ENCODE data around the gene CD52. TPM values are rescaled to one million over a fixed set of nuclear protein-coding genes. Genes with fewer than 3 reads are reported as not detected.
A peak's percentile ranks its signal among the peaks of the same experiment; 100 is the strongest.

Gene CD52
- polyA plus RNA-seq, 12 donors: 1.3 to 40.6 (median 2.1) TPM; not detected in 2

DNA sequence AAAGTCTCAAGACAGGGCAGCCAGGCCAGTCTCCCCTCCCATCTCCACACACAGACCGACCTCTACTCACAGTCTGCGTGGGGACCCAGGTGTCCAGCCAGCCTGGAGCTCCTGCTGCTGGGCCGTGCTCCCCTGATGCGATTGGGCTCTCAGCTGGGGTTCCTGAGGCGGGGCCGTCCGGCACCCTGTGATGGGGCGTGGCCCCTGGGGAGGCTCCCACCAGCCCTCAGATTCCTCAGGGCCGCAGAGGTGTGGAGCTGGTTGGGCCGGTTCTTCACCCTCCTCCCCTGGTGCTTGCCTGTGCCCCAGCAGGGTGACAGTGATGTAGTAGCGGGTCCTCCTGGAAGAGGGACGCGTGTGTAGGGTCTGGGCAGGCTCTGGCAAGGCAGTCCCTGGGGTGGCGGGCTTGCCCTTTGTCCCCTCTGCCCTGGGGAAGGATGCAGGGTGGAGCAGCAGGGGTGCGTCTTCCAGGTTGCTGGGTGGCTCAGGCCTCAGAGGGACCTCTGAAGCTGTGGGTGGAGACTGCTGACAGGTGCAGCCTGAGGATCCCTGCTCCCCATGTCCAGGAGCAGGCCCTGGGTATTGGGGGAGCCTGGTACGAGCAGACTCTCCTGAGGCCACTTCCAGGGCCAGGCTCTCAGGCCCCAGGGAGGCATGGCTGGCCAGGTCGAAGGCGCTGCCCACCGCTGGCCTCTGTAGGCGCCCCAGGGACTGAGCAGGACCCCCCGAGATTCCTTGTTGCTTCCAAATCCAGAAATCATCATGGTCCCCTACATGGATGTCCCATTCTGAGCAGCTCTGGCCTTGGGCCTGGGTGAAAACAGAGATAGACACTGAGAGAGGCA lies 36.4 kb downstream of the CD52 start, which contains the start of gene CRYBG2:
TSS of gene CRYBG2 (minus strand) at position 155 of the 845 bp plus-strand sequence. CDS start 7,473 bp downstream, outside the sequence.
- no peak for DNase-seq

DNA sequence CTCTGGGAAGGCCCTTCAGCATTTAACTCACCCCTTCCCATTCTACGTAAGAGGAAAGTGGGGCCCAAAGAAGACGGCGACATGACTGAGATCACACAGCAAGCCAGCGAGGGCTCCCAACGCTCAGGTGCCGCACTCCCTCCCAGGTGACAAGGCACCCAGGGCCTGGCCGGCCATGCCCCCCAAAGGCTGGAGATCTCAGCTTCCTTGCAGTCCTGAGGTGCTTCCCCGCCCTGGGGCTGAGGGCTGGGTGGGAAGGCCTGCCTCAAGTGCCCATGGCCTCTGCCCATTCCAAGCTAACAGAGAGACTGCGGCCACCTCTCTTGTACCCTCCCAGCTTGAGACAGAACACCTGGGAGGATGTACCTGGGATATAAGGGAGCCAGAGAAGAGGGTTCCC lies 37.2 kb downstream of the CD52 start:
- no peak for DNase-seq

DNA sequence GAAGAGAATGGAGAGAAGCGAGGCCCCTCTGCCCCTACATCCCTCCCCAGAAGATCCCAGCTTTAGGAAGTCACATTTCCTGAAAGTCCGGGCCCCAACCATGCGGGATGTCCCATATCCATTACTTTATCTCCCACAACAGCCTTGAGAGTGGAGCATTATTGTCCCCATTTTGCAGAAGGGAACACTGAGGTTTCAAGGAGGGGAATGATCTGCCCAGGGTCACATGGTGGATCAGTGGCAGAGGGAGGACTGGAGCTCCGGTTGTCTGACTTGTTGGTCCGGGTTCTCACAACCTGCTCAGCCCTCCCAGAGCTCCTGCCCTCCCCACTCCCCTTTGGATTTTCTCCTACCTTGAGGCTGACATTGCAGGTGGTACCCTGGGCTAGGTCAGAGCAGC lies 38.3 kb downstream of the CD52 start:
- no peak for DNase-seq

DNA sequence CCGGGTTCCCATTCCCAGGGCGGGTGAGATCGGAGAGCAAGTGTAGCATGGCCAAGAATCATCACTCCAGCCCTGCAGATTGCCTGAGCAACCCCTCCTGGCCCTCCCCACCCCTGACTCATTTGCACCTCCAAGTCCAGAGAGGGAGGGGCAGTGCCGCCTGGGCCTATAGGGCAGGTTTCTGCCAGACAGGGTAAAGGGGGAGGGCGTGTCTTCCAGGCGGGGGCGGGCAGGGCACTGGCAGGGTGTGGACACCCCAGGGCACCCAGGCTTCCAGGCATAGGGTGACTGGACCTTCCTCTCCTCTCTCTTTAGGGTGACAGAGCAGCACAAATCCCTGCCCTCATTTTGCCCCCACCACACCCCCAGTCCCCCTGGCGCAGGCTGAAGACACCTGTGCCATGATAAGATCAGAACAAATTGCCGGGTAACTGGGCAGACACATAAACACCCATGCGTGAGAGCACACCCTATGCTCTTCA lies 39.4 kb downstream of the CD52 start:
- DNase-seq: no peak

DNA sequence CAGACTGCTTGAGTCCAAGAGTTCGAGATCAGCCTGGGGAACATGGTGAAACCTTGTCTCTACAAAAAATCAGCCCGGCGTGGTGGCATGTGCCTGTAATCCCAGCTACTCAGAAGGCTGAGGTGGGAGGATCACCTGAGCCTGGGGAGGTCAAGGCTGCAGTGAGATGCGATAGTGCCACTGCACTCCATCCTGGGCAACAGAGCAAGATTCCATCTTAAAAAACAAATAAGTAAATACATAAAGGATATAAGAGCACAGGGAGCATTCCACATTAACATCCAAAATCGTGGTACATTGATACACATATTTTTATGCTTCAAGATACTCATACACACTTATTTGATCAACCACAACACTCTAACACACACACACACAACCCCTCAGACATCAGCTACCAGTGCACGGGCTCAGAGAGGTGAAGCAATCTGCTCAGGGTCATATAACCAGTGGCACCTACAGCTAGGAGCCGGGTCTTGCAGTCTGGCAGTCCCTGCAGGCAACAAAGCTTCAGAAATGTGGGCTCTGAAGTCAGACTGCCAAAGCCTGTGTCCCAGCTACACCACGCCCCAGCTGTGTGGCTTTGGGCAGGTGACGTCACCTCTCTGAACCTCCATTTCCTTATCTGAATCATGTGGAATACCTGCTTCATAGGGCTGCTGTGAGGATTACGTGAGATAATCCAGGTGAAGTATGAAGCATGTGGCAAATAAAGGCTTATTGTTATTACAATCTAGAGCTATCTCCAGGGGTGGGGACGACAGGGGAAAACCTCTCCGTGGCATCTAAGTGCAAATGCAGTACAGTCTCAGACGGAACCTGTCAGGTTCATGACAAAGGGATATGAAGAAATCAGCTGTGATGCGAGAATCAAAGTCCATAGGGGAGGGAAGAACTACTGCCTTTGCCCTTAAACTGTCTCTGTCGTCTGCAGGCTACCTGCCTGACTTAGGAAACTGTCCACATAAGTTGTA lies 40.9 kb downstream of the CD52 start:
- no peak for DNase-seq

DNA sequence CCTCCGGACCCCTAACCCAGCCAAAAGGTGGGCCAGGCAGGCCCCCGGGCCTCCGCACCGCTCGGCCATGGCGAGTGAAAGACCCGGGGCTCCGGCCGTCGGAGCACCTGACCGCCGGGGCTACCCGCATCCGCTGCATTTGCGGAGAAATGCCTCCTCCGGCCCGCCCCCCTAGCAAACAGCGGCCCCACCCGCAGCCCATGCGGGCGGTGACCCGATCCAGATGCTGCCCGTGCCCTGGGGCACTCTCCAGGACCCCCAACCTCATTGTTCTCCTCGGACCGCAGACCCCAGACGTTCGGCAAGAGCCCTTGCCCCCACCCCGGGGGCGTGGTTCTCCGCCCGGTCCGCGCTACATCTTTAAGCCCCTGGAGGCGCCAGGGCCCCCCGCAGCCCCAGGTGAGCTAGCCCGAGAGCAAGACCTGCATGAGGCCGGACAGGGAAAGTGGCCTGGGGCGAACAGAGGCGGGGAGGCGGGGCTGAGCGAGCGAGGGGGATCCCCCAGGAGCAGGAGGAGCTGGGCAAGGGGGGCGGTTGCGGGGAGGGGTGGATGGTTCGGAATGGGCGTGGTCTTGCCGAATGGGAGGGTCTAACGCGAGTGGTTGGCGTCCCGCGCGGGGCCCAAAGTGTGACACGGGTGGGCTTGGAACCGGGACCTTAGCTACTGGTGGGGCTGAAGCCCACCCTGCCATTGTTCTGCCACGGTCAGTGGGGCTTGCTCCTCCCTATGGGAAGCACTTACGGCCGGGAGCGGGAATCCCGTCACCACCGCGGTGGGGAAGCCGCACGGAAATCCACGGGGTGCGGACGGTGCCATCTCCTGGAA lies 42.4 kb downstream of the CD52 start:
- no peak for DNase-seq

DNA sequence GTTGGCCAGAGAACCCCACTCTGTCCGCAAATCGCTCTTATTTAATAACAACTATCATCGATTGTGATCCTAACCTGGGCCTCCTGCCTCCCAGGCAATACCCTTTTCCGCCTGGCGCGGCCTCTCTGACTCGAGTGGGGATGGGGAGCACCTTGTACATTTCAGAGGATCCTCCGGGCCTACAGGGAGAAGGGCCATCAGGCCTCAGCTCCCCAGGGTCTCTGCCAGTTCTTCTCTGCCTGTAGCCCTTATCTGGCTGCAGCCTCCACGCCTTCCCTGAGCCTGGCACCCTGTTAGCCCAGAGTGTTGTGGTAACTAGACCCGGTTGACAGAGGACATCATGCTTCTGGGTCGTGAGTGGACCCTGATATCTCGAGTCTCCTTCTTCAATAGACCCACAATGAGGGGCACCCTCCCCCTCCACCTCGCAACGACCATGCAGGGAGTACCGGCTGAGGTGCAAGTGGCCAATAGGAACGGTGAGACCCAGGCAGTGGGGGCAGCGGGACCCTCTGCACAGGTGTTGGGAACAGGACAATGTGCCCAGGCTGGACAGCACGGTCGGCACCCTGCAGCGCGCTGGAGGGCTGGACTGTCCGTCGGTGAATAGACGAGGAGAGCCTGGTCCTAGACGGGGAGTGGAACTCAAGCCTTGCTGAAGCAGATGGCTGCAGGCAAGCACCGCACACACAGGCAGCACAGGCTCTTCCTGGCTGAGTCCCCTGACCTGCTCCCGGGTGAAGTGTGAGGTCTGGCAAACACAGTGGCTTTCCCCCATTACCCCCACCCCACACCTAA lies 43.2 kb downstream of the CD52 start:
- no peak for DNase-seq

DNA sequence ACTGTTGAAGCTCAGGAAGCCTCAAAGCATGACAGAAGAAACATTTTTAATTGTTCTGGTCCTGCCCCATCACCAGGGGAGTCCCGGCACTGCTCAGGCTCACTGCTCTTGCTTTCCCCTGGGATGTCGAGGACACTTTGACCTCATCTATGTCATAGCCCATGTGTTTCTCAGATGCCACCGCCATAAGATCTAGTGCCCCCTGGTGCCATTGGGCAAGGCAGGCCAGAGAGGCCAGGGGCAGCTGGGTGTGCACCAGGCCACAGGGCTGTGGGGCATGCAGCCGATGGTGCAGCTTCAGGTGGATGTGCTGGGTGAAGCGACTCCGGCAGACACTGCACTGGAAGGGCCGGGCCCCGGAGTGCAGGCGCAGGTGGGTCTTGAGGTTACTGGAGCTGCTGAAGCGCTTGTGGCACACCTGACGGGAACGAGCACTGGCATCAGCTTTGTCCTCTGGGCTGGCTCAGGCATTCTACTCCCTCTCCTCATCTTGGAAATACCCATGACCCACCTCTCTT lies 43.9 kb downstream of the CD52 start:
- DNase-seq: no peak

DNA sequence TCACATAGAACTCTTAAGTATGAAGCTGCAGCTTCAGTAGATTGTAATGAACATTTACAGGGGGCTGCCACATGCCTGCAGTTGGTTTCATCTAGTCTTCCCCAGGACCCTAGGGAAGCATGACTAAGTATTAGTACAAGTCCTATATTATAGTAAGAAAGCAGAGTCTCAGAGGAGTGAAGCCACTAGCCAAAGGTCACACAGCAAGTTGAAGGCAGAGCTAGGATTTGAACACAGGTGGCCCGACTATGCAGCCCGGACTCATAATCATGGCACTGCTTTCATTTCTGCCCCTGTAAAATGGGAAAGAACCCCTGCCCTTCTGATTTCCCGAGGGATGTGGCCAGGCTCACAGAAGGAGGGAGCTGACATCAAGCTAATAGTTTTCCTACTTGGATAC lies 44.6 kb downstream of the CD52 start:
- no peak for DNase-seq

DNA sequence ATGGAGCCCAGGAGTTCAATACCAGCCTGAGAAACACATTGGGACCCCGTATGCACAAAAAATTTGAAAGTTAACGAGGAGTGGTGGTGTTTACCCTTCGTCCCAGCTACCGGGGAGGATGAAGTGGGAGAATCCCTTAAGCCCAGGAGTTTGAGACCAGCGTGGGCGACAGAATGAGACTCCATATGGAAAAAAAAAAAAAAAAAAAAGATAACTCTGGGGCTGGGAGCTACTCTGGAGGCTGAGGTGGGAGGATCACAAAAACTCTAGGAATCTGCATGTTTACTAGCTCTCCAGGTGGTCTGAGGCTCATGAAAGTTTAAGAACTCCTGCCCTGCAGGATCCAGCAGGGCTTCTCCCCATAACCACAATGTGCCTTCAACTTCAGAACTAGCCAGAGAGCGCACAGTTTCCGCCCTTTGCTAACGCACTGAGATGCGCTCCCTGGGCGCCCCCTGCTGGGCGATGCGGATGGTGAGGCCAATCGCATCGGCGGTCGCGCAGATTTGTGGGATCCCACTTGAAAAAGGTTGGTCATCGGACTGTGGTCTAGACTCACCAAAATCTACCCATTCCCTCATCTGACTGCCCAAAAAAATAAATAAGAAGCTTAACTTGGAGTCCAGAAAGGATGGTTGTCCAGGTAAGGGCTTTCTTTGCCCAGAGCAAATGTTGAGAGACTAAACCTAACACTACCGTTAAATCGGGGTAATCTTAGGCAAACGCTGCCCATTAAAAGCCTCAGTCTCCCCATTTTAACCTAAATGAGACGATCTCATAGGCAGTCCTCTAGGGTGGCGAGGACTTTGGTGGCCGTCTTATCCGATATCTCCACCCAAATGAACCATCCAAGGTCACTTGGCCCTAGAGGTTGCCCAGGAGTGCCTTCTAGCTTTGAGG lies 46.0 kb downstream of the CD52 start:
- peak; percentile 57 for DNase-seq

DNA sequence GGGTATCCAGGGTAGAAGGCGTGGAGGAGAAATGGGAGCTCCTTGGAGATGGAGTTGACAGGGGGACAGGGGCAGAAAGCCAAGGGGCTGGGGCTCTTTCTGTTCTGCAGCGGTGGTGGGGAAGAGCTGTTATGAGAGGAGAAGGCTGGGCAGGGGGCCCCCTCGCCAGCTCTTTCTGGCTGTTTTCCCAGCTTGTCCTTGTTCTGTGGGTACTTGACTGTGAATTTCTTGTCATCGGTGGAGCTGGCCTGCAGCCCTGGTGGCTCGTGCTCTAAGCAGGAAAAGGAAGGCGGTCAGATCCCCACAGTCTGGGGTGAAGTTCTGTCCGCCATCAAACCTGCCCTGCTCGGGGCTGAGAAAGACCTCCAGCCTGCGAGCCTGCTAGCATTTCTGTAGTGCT lies 47.2 kb downstream of the CD52 start:
- no peak for DNase-seq

DNA sequence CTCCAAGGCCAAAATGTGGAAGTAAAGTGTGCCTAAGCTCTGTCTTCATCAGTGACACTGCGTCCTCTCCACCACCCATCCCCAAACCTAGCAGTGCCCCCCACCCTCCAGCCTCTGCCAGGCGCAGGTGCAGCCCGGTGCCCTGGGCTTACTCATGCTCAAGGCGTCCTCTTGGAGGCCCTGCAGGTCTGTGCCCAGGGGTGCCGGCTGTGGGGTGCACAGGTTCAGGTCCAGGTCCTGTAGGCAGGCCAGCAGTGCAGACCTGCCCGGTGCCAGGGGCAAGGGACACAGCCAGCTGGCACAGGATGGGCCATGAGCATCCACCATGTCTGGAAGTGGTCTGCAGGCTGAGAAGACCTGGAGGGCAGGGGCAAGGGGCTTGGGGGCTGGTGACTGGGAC lies 49.7 kb downstream of the CD52 start:
- DNase-seq: no peak

DNA sequence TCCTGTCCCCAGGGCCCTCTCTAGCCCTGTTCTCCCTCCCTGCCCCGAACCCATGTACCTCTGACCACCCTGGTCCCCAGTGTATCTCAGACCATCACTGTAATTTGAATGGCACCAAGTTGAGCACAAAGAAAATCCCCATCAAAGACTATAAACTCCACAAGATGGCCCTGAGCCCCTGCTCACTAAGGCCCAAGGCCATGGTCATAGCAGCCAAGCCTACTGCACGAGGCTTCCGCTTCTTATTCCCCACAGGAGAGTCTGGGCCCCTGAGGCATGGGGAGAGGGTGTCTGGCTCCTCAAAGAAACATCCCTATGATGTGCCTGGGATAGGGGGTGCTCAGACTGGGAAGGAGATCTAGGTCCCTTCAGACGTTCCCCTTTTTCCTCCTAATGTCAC lies 50.2 kb downstream of the CD52 start:
- DNase-seq: no peak

DNA sequence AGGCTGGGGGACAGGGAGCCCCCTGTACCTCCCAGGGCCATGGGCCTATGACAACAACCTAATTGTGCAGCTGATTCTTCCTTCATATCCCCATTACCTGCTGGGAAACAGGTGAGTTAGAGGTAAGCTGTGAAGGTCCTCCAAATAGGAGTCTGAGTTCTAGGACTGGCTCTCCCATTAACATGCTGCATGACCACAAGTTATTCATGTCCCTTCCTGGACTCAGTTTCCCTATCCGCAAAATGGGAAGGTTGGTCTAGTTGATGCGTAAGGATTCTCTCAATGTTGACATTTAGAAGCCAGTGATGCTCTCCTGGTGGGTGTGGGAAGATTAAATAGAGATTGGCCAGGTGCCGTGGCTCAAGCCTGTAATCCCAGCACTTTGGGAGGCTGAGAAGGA lies 50.7 kb downstream of the CD52 start:
- DNase-seq: no peak

Other genes with a start within 250 kb of the CD52 start
- 10 to 100 TPM in 1 of 12 donors, 1 to 10 TPM in 10, not detected in 1; 6.7 to 10.3 (median 7.6) TPM for gene PDIK1L, start 206.1 kb upstream of the CD52 start, polyA plus RNA-seq (ENCODE audit: insufficient read length in 12 of 12)
- gene FAM110D, start 158.9 kb upstream of the CD52 start, polyA plus RNA-seq (ENCODE audit: insufficient read length in 12 of 12): under 1 TPM in 10 of 12 donors, not detected in 2; 0.56 to 0.92 (median 0.77) TPM
- gene C1orf232, start 149.0 kb upstream of the CD52 start, polyA plus RNA-seq (ENCODE audit: insufficient read length in 12 of 12): under 1 TPM in 1 of 12 donors, not detected in 11; 0.26 TPM
- 10 to 100 TPM in 10 of 12 donors, not detected in 2; 11.6 to 18.2 (median 14.3) TPM for gene ZNF593, start 148.1 kb upstream of the CD52 start, polyA plus RNA-seq (ENCODE audit: insufficient read length in 12 of 12)
- 1 to 10 TPM in 8 of 12 donors, under 1 TPM in 2, not detected in 2; 0.49 to 2.1 (median 1.3) TPM for gene ZNF593OS, start 146.1 kb upstream of the CD52 start, polyA plus RNA-seq (ENCODE audit: insufficient read length in 12 of 12)
- gene CNKSR1, start 140.5 kb upstream of the CD52 start, polyA plus RNA-seq (ENCODE audit: insufficient read length in 12 of 12): 10 to 100 TPM in 2 of 12 donors, 1 to 10 TPM in 9, not detected in 1; 1.7 to 13.5 (median 2.7) TPM
- gene CATSPER4, start 127.4 kb upstream of the CD52 start, polyA plus RNA-seq (ENCODE audit: insufficient read length in 12 of 12): under 1 TPM in 1 of 12 donors, not detected in 11; 0.08 TPM
- gene CEP85, start 83.8 kb upstream of the CD52 start, polyA plus RNA-seq (ENCODE audit: insufficient read length in 12 of 12): 10 to 100 TPM in 11 of 12 donors, not detected in 1; 21.0 to 34.8 (median 25.8) TPM
- 100 to 1,000 TPM in 2 of 12 donors, 10 to 100 TPM in 9, not detected in 1; 44.0 to 158 (median 54.0) TPM for gene SH3BGRL3, start 37.9 kb upstream of the CD52 start, polyA plus RNA-seq (ENCODE audit: insufficient read length in 12 of 12)
- gene UBXN11, start 11.3 kb upstream of the CD52 start, polyA plus RNA-seq (ENCODE audit: insufficient read length in 12 of 12): 10 to 100 TPM in 3 of 12 donors, 1 to 10 TPM in 8, not detected in 1; 5.3 to 20.5 (median 7.6) TPM
- gene CRYBG2, start 36.2 kb downstream of the CD52 start, polyA plus RNA-seq (ENCODE audit: insufficient read length in 12 of 12): 10 to 100 TPM in 1 of 12 donors, 1 to 10 TPM in 2, under 1 TPM in 1, not detected in 8; 0.28 to 10.2 (median 2.3) TPM
- gene ZNF683, start 54.8 kb downstream of the CD52 start, polyA plus RNA-seq (ENCODE audit: insufficient read length in 12 of 12): under 1 TPM in 1 of 12 donors, not detected in 11; 0.48 TPM
- under 1 TPM in 2 of 12 donors, not detected in 10; 0.07 to 0.11 TPM for gene LIN28A, start 92.9 kb downstream of the CD52 start, polyA plus RNA-seq (ENCODE audit: insufficient read length in 12 of 12)
- 10 to 100 TPM in 11 of 12 donors, not detected in 1; 16.7 to 28.3 (median 20.4) TPM for gene DHDDS, start 114.4 kb downstream of the CD52 start, polyA plus RNA-seq (ENCODE audit: insufficient read length in 12 of 12)
- 1,000 to 10,000 TPM in 2 of 12 donors, 100 to 1,000 TPM in 10; 542 to 2,322 (median 683) TPM for gene HMGN2, start 154.5 kb downstream of the CD52 start, polyA plus RNA-seq (ENCODE audit: insufficient read length in 12 of 12)
- 10 to 100 TPM in 2 of 12 donors, 1 to 10 TPM in 9, not detected in 1; 4.2 to 31.6 (median 5.9) TPM for gene RPS6KA1, start 211.8 kb downstream of the CD52 start, polyA plus RNA-seq (ENCODE audit: insufficient read length in 12 of 12)

All from muscle of arm (tissue), 12 donors.